ENCODE measurements around the gene TNNT3. TPM values are rescaled to one million over a fixed set of nuclear protein-coding genes. Genes with fewer than 3 reads are reported as not detected.
A peak's percentile ranks its signal among the peaks of the same experiment; 100 is the strongest.

Gene TNNT3
- total and polyA plus RNA-seq, 4 experiments from 2014 or later = 9.3 to 10.5 TPM; not detected in 2

- no peak for DNase-seq
- Mint-ChIP-seq H3K9me3 (no peaks in the 10 kb centered on the region), H3K36me3 (no peaks in the 10 kb centered on the region), H3K27me3 (peaks cover 0 to 7% of the 10 kb centered on the region in 2 donors), H3K4me3 (no peak overlapping the region), H3K27ac (peak overlapping the region in 2 of 7 donors; percentile 23 to 35), H3K4me1 (peaks cover 4 to 8% (median 7%) of the 10 kb centered on the region in 4 donors)
- no peaks in the 10 kb centered on the region for H3K4me1 ChIP-seq (ENCODE audit: insufficient read depth, low read length)
- no peaks in the 10 kb centered on the region for H3K9me3 ChIP-seq (ENCODE audit: control insufficient read depth in 1 of 2, low read length in 2 of 2)
- ChIA-PET POLR2A (ENCODE audit: partially characterized antibody) (interaction anchor here (2.7 kb wide), 1 partner anchor 69 kb away, joined by 9 read pairs; no protein-coding TSS in a partner anchor), CTCF (ENCODE audit: partially characterized antibody) (interaction anchor here (1.5 kb wide), 1 partner anchor 34 kb away, joined by 4 read pairs; no protein-coding TSS in a partner anchor)
- intact Hi-C loops (cut with micrococcal nuclease) = no loop called here
- H3K27ac ChIP-seq (ENCODE audit: low read depth, low read length) = no peak overlapping the region
- H3K36me3 ChIP-seq (ENCODE audit: insufficient read depth, low read length) = no peaks in the 10 kb centered on the region
- no peak overlapping the region for H3K4me3 ChIP-seq (ENCODE audit: low read length in 2 of 2)
- H3K27me3 ChIP-seq (ENCODE audit: insufficient read depth, low read length) = no peaks in the 10 kb centered on the region
Observed at GRCh38 chr11:1923201-1923956, 3.9 kb downstream of the TNNT3 start.

- H3K27me3 ChIP-seq (ENCODE audit: insufficient read depth, low read length) = no peaks in the 10 kb centered on the region
- ChIA-PET CTCF (ENCODE audit: partially characterized antibody) (no interaction called here), POLR2A (ENCODE audit: partially characterized antibody) (no interaction called here)
- intact Hi-C loops (cut with micrococcal nuclease) = no loop called here
- Mint-ChIP-seq H3K4me3 (no peak overlapping the region), H3K9me3 (no peaks in the 10 kb centered on the region), H3K36me3 (no peaks in the 10 kb centered on the region), H3K27ac (no peak overlapping the region), H3K27me3 (peaks cover 0 to 7% of the 10 kb centered on the region in 2 donors), H3K4me1 (peaks cover 1 to 8% (median 7%) of the 10 kb centered on the region in 4 donors)
- no peak overlapping the region for H3K4me3 ChIP-seq (ENCODE audit: low read length in 2 of 2)
- no peaks in the 10 kb centered on the region for H3K9me3 ChIP-seq (ENCODE audit: control insufficient read depth in 1 of 2, low read length in 2 of 2)
- DNase-seq = peak in 1 of 5 donors; percentile 19
- no peaks in the 10 kb centered on the region for H3K36me3 ChIP-seq (ENCODE audit: insufficient read depth, low read length)
- no peak overlapping the region for H3K27ac ChIP-seq (ENCODE audit: low read depth, low read length)
- H3K4me1 ChIP-seq (ENCODE audit: insufficient read depth, low read length) = no peaks in the 10 kb centered on the region
Observed at GRCh38 chr11:1924181-1924580, 4.7 kb downstream of the TNNT3 start.

- Mint-ChIP-seq H3K27me3 (peaks cover 0 to 7% of the 10 kb centered on the region in 2 donors), H3K27ac (no peak overlapping the region)
- POLR2A ChIA-PET (ENCODE audit: partially characterized antibody) = no interaction called here
Observed at GRCh38 chr11:1924646-1925372, 5.3 kb downstream of the TNNT3 start.

GRCh38 chr11:1925373-1926155 is 6.1 kb downstream of the TNNT3 start:
- Histone ChIP-seq H3K4me3 (ENCODE audit: low read length in 2 of 2) (no peak overlapping the region), H3K9me3 (ENCODE audit: control insufficient read depth in 1 of 2, low read length in 2 of 2) (no peaks in the 10 kb centered on the region), H3K27me3 (ENCODE audit: insufficient read depth, low read length) (no peaks in the 10 kb centered on the region), H3K36me3 (ENCODE audit: insufficient read depth, low read length) (no peaks in the 10 kb centered on the region), H3K27ac (ENCODE audit: low read depth, low read length) (no peak overlapping the region), H3K4me1 (ENCODE audit: insufficient read depth, low read length) (no peaks in the 10 kb centered on the region)
- peaks cover 6 to 13% (median 10%) of the 10 kb centered on the region in 4 donors for H3K4me1 Mint-ChIP-seq
- no peaks in the 10 kb centered on the region for H3K9me3 Mint-ChIP-seq
- H3K27me3 Mint-ChIP-seq = peaks cover 0 to 9% of the 10 kb centered on the region in 2 donors
- ChIA-PET CTCF (ENCODE audit: partially characterized antibody) (no interaction called here), POLR2A (ENCODE audit: partially characterized antibody) (no interaction called here)
- H3K27ac Mint-ChIP-seq = no peak overlapping the region
- intact Hi-C loops (cut with micrococcal nuclease) = no loop called here
- H3K36me3 Mint-ChIP-seq = no peaks in the 10 kb centered on the region
- DNase-seq = peak in 1 of 5 donors; percentile 18
- no peak overlapping the region for H3K4me3 Mint-ChIP-seq

More at GRCh38 chr11:1924646-1925372, 5.3 kb downstream of the TNNT3 start:
- H3K27me3 ChIP-seq (ENCODE audit: insufficient read depth, low read length) = no peaks in the 10 kb centered on the region
- Mint-ChIP-seq H3K36me3 (no peaks in the 10 kb centered on the region), H3K4me3 (no peak overlapping the region), H3K9me3 (no peaks in the 10 kb centered on the region), H3K4me1 (peaks cover 3 to 8% (median 7%) of the 10 kb centered on the region in 4 donors)
- DNase-seq = peak in 1 of 5 donors; percentile 25
- no peaks in the 10 kb centered on the region for H3K4me1 ChIP-seq (ENCODE audit: insufficient read depth, low read length)
- CTCF ChIA-PET (ENCODE audit: partially characterized antibody) = no interaction called here
- intact Hi-C loops (cut with micrococcal nuclease) = no loop called here
- H3K27ac ChIP-seq (ENCODE audit: low read depth, low read length) = no peak overlapping the region
- no peak overlapping the region for H3K4me3 ChIP-seq (ENCODE audit: low read length in 2 of 2)
- no peaks in the 10 kb centered on the region for H3K9me3 ChIP-seq (ENCODE audit: control insufficient read depth in 1 of 2, low read length in 2 of 2)
- no peaks in the 10 kb centered on the region for H3K36me3 ChIP-seq (ENCODE audit: insufficient read depth, low read length)

GRCh38 chr11:1926156-1927025 is 6.9 kb downstream of the TNNT3 start:
- Histone ChIP-seq H3K36me3 (ENCODE audit: insufficient read depth, low read length) (no peaks in the 10 kb centered on the region), H3K4me3 (ENCODE audit: low read length in 2 of 2) (no peak overlapping the region), H3K27ac (ENCODE audit: low read depth, low read length) (no peak overlapping the region), H3K27me3 (ENCODE audit: insufficient read depth, low read length) (no peaks in the 10 kb centered on the region), H3K9me3 (ENCODE audit: control insufficient read depth in 1 of 2, low read length in 2 of 2) (no peaks in the 10 kb centered on the region), H3K4me1 (ENCODE audit: insufficient read depth, low read length) (no peaks in the 10 kb centered on the region)
- Mint-ChIP-seq H3K4me1 (peaks cover 6 to 14% (median 11%) of the 10 kb centered on the region in 4 donors), H3K36me3 (no peaks in the 10 kb centered on the region), H3K4me3 (no peak overlapping the region), H3K27me3 (peaks cover 0 to 9% of the 10 kb centered on the region in 2 donors), H3K9me3 (no peaks in the 10 kb centered on the region), H3K27ac (no peak overlapping the region)
- POLR2A ChIA-PET (ENCODE audit: partially characterized antibody) = no interaction called here
- DNase-seq = no peak
- intact Hi-C loops (cut with micrococcal nuclease) = no loop called here
- CTCF ChIA-PET (ENCODE audit: partially characterized antibody) = no interaction called here

GRCh38 chr11:1927026-1927847 is 7.7 kb downstream of the TNNT3 start:
- Histone ChIP-seq H3K27me3 (ENCODE audit: insufficient read depth, low read length) (no peaks in the 10 kb centered on the region), H3K9me3 (ENCODE audit: control insufficient read depth in 1 of 2, low read length in 2 of 2) (no peaks in the 10 kb centered on the region), H3K36me3 (ENCODE audit: insufficient read depth, low read length) (no peaks in the 10 kb centered on the region), H3K27ac (ENCODE audit: low read depth, low read length) (no peak overlapping the region), H3K4me3 (ENCODE audit: low read length in 2 of 2) (no peak overlapping the region), H3K4me1 (ENCODE audit: insufficient read depth, low read length) (no peaks in the 10 kb centered on the region)
- Mint-ChIP-seq H3K27me3 (peaks cover 2 to 7% of the 10 kb centered on the region in 2 donors), H3K27ac (no peak overlapping the region), H3K4me1 (peaks cover 6 to 14% (median 11%) of the 10 kb centered on the region in 4 donors), H3K4me3 (no peak overlapping the region), H3K36me3 (no peaks in the 10 kb centered on the region), H3K9me3 (no peaks in the 10 kb centered on the region)
- intact Hi-C loops (cut with micrococcal nuclease) = no loop called here
- CTCF ChIA-PET (ENCODE audit: partially characterized antibody) = no interaction called here
- POLR2A ChIA-PET (ENCODE audit: partially characterized antibody) = no interaction called here
- DNase-seq = no peak
